NCI-H2171 (cell line): ENCODE results near the gene MBTD1.
"Not testable (repeated sequence)": the region's sequence is repeated elsewhere in the genome, so short reads cannot be mapped to it uniquely, and the experiment has no call there.

Experiments used
- DNase-seq: peaks from one replicate; lab custom pipeline; 2025; lab: John Stamatoyannopoulos, UW

MBTD1 gene

GRCh38 chr17:51255673-51256072, 4.2 kb downstream of the MBTD1 start:
- no peak for DNase-seq

GRCh38 chr17:51251010-51251409, 8.8 kb downstream of the MBTD1 start:
- DNase-seq: no peak

- DNase-seq: no peak
These were observed 9.5 kb downstream of the MBTD1 start for GRCh38 chr17:51250314-51250840.

DNA sequence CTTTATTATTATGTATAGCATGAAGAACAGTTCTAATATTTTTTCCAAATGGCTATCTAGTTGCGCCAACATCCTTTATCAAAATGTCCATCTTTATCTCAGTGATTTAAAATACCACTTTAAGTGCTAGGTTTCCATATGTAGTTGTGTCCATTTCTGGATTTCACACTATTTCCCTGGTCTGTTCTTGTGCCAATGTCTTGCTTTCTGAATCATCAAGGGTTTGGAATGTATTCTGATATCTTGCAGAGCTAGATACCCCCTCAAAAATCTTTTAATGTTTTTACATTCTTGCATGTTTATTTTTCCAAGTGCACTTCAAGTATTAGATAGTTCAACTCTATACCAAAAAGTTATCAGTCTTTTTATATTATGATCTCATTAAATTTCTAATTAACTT, 14.3 kb downstream of the MBTD1 start:
- no peak for DNase-seq

- no peak for DNase-seq
These were observed 15.8 kb downstream of the MBTD1 start for GRCh38 chr17:51244041-51244440.

DNA sequence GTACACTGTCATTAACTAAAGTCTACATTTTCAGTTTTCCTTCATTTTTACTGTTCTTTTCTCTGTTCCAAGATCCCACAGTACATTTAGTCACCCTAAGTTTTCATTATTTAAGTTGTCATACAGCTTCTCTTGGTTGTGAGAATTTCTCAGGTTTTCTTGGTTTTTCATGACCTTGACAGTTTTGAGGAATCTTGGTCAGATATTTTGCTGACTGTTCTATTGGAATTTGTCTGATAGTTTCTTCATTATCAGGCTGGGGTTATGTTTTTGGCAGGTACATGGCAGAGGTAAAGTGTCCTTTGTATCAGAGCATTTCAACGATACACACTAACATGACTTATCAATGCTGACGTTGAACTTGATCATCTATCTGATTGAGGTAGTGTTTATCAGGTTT, 19.6 kb downstream of the MBTD1 start:
- no peak for DNase-seq

DNA sequence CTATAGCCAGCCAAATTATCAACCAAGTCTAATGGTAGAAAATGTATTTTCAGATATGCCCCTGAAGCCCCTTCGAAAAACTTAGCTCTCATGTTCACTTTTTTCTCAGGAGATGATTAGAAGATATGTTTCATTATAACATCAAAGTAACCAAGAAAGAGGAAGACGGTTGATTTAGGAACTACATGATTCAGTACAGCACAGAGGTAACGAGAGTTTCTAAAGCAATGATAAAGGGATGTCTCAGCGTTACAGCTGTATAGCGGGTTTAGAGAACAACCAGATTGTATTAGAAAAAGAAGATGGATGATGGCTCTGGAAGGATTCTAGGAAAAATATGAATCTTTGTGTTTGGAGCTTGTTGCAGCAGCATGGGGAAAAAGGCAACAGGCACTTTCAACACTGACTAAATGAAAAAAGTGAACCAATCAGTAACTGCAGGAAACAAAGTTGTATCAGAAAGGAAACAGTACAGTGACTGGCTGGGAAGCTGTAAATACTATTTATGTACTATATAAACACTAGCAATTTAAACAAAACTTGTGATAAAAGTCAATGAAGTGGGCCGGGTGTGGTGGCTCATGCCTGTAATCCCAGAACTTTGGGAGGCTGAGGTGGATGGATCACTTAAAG, 21.5 kb downstream of the MBTD1 start:
- no peak for DNase-seq

DNA sequence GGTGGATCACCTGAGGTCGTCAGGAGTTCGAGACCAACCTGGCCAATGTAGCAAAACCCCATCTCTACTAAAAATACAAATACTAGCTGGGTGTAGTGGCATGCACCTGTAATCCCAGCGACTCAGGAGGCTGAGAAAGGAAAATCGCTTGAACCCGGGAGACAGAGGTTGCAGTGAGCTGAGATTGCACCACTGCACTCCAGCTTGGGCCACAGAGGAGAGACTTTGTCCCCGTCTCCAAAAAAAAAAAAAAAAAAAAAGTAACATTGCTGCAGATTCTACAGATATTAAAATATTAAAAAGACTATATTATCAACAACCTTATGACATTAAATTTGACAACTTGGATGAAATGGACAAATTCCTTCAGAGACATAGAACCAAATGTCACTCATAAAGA, 25.7 kb downstream of the MBTD1 start:
- no peak for DNase-seq

GRCh38 chr17:51231999-51232398, 27.9 kb downstream of the MBTD1 start:
- no peak for DNase-seq

DNA sequence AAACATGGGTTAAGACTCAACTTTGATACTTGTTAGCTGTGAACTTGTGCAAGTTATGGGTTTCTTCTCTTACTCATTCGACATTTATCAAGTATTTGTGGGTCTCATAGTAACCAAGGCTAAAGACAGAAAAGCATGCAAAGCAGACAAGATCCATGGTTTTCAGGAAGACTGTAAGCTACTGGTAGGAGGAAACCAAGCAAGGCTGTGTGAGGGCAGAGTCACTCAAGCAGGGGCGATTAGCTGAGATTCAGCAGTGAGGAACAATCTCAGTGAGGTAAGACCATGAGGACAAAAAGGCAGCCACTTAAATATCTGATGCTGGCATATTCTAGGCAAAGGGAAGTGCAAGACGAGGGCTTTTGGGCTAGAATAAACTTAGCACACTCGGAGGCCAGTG, 29.5 kb downstream of the MBTD1 start:
- DNase-seq: no peak

DNA sequence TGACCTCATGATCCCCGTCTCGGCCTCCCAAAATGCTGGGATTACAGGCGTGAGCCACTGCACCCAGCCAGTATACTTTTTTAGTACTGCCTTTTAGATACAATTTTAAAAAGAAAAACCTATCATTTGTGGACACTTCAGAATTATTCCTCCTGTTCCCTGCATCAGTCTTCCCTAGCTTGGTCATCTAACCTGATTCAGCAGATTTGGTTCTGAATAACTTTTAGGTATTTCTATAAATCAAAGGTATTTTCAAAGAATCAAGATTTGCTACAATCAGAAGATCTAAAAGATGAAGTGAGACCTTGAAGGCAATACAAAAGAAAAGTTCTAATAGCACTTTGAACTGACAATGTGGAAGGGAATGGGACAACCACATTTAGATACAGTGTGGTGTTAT, 30.0 kb downstream of the MBTD1 start:
- no peak for DNase-seq

DNA sequence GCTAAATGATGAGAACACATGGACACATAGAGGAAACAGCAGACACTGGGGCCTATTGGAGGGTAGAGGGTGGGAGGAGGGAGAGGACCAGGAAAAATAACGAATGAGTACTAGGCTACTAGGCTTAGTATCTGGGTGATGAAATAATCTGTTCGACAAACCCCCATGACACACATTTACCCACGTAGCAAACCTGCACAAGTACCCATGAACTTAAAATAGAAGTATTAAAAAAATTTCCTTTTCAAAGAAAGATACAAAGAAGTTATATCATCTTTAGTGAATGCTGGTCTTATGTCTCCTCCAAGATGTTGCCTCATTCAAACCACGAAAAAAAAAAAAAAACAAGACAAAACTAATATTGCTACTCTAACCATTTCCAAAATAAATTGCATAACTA, 31.7 kb downstream of the MBTD1 start:
- DNase-seq: no peak

GRCh38 chr17:51225523-51225922, 34.3 kb downstream of the MBTD1 start:
- DNase-seq: not testable (repeated sequence)

DNA sequence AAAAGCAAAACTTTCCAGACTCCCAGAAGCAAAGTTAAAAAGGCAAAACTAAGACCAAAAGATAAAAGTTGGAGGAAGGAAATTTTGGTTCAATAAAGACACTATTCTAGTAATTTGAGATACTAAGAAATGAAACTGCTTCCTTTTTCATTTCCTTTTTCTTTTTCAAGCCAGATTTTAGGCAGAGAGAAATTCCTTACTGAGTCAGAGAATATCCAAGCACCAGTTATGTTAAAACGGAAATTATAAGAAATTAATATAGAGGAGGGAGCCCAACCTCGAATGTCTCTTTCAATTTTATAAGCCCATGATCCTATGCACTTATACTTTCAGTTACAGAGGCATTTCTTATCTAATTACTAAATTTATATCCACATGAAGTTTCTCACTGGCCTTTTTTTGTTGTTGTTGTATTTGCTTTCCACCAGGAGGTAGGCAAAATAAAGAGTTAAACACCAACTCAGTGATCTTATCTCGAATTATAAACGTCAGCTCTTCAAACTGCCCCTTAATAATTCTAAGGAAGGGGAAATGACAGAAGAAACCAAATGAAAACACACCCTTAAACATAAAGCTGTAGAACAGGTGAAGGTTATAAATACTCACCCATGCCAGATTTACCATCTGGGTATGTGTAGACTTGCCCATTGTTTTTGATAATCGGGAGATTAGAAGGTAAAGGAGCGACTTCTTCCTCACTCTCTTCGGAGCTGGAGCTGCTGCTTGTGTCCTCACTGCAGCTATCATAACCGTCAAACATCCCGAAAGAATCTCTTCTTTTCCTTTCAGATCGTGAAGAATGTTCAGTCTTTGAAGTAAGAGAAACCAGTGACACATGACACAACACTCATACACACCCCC, 35.2 kb downstream of the MBTD1 start:
- no peak for DNase-seq

DNA sequence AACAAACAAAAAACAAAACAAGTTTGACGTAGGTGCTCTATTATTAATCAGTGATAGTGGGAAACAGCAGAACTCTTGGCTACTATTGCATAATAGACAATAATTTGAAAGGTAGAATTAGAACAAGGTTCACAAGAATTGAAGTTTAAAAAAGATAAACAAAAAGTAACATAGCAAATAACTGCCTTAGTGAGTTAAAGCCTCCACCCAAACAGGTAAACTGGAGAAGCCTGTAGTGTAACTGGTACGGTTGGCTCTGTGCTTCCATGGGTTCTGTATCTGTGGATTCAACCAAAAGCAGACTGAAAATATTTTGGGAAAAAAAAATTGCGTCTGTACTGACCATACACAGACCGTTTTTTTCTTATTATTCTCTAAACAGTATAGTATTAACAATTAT, 38.5 kb downstream of the MBTD1 start:
- no peak for DNase-seq

DNA sequence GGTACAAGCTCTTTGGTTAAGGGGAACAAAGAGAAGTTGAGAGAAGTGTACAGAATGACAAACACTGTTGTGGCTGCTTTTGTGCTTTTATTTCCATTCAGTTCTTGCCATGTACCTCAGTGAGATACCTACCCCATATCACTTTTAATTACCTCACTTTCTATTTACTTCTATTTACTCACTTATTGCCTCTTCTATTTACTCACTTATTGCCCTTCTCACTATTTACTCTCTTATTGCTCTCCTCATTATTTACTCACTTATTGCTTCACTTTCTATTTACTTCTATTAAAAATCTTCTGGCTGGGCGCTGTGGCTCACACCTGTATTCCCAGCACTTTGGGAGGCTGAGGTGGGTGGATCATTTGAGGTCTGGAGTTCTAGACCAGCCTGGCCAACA, 41.9 kb downstream of the MBTD1 start:
- DNase-seq: no peak

- no peak for DNase-seq
These were observed 44.9 kb downstream of the MBTD1 start for GRCh38 chr17:51214920-51215319.

DNA sequence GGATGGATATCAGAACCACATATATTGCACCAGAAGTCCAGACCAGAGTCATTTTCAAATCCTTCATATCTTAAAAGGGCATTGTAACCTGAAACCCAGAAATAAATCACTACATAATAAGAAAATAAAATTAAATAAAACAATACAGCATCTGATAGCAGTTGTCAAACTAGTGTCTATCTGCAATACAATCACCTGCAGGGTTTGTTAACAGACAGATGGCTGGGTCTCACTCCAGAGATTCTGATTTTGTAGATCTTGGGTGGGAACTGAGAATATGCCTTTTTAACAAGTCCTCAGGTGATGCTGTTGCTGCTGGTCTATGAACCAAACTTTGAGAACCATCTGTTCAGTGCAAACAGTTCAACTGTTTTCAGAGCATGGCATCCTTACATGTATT, 56.0 kb downstream of the MBTD1 start:
- peak; percentile 4 for DNase-seq

GRCh38 chr17:51200846-51201245, 59.0 kb downstream of the MBTD1 start:
- no peak for DNase-seq

- no peak for DNase-seq
These were observed 59.6 kb downstream of the MBTD1 start for GRCh38 chr17:51200295-51200694.

DNA sequence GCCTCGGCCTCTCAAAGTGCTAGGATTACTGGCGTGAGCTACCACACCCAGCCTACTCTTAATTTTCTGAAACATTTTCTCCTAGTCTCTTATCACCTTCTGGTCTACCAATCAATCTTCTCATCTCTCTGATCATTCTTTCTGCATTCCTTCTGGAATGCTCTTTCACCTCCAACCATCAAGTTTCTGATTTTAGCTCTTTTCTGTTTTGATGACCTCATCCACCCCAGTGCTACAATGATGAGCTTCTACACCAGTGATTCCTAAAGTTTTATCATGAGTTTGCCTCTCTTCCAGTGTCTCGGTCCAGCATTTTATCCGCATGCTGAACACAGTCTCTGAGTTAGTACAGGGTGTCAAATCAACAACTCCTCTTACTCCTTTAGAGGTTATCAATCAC, 62.1 kb downstream of the MBTD1 start:
- DNase-seq: no peak

- no peak for DNase-seq
These were observed 68.0 kb downstream of the MBTD1 start for GRCh38 chr17:51191895-51192294.

DNA sequence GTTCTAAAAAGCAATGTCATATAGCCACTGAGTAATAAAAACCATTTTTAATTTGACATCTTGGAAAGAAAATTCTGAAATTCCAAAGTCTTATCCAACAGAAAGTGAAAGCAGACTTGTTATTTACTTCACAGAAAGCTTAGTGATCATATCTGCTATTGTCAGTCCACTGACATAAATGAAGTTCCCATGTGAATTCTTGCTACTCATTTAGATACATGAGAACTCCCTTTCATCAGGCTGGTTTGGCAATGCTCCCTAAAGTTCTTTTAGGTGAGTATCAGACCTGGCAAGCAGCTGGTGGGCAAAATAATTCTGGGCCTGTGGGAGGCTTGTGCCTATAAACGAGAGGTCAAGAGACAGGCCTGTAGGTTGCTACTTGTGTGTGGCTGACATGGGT, 70.2 kb downstream of the MBTD1 start:
- no peak for DNase-seq

- no peak for DNase-seq
These were observed 70.7 kb downstream of the MBTD1 start for GRCh38 chr17:51189162-51189561.
